Lower lobe of right lung (tissue), 2 donors: Measurements from ENCODE around the gene MSI2. TPM values are rescaled to one million over a fixed set of nuclear protein-coding genes. Genes with fewer than 3 reads are reported as not detected.

Source experiments
- ATAC-seq, 2 donors: fragments of 200-7000 bp; cut with Tn5 transposase; one replicate each; pipeline ENCODE4 v1.9.1; 2020 to 2022; ENCODE audit warnings: mild to moderate bottlenecking in 2 of 2, moderate library complexity in 2 of 2
- DNase-seq: peaks from one replicate; pipeline ENCODE4 v3.0.0-alpha.2; 2020
- H3K27ac ChIP-seq: fragments of 200-600 bp; one replicate; pipeline ENCODE4 v1.8.0; 2022
- H3K27me3 ChIP-seq: fragments of 200-600 bp; one replicate; pipeline ENCODE4 v1.8.0; 2022; ENCODE audit warnings: low read depth
- H3K36me3 ChIP-seq: fragments of 200-600 bp; one replicate; pipeline ENCODE4 v1.8.0; 2022; ENCODE audit warnings: mild to moderate bottlenecking
- H3K4me1 ChIP-seq: fragments of 200-600 bp; one replicate; pipeline ENCODE4 v1.8.0; 2022
- H3K4me3 ChIP-seq: fragments of 200-600 bp; one replicate; pipeline ENCODE4 v1.8.0; 2022; ENCODE audit warnings: mild to moderate bottlenecking
- H3K9me3 ChIP-seq: fragments of 200-600 bp; one replicate; pipeline ENCODE4 v1.8.0; 2022
- CTCF ChIP-seq: fragments of 200-600 bp; IDR thresholded peaks from one replicate; pipeline ENCODE4 v1.8.0; 2022; ENCODE audit warnings: antibody characterized with exemption, mild to moderate bottlenecking
- intact Hi-C: fragments of 100-400 bp; cut with DNase I; formaldehyde crosslinking; loops from one replicate; pipeline ENCODE4 v1.11.0; 2022
- total RNA-seq: library from RNA; stranded (reverse); fragmentation: NEBNext Ultra II Directional; extraction: Animal tissue kit (Norgen Biotek cat#: 25700); gene quantifications from one replicate; pipeline ENCODE4 v1.2.1, GENCODE V29; 2021
- donor health status: DM: no; HTN: yes; CAD: no; lungs with severe emphysema.

Gene MSI2
- total RNA-seq, 1 donor from 2014 or later: 43.9 TPM

GRCh38 chr17:57566721-57567120, 310.4 kb downstream of the MSI2 start:
- intact Hi-C loops: no loop called here
- DNase-seq: no peak
- H3K9me3 ChIP-seq: no peaks in the 10 kb centered on the region
- no peak for TF ChIP-seq CTCF
- no peak overlapping the region for H3K27ac ChIP-seq
- no peaks in the 10 kb centered on the region for H3K4me1 ChIP-seq
- H3K27me3 ChIP-seq: no peaks in the 10 kb centered on the region
- H3K4me3 ChIP-seq: no peak overlapping the region
- no peaks in the 10 kb centered on the region for H3K36me3 ChIP-seq
- no peak for ATAC-seq

DNA sequence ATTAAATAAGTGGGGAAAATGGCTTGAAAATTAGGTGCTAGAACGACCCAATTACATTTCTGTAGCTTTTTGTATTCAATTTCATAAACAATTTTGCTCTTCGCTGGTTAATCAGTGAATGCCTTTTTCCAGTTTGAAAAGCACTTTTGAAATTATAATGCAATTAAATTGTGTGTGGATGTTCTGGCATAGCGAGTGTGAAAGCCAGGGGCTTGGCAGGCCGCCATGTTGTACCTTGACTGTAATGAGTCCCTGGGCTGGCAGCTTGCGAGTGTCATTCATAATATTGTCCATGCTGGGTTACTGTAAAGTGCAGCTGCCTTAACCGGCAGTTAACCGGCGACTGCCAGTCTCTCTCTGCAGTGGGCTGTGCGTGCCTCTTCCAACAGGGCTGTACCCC, 310.9 kb downstream of the MSI2 start:
- DNase-seq: no peak
- Histone ChIP-seq H3K27me3 (no peaks in the 10 kb centered on the region), H3K4me1 (no peaks in the 10 kb centered on the region), H3K36me3 (no peaks in the 10 kb centered on the region), H3K27ac (no peak overlapping the region), H3K4me3 (no peak overlapping the region), H3K9me3 (no peaks in the 10 kb centered on the region)
- intact Hi-C loops: no loop called here
- no peak for ATAC-seq
- TF ChIP-seq CTCF: no peak

GRCh38 chr17:57568340-57568739, 312.0 kb downstream of the MSI2 start:
- ATAC-seq: no peak
- no peaks in the 10 kb centered on the region for H3K4me1 ChIP-seq
- intact Hi-C loops: no loop called here
- H3K27ac ChIP-seq: no peak overlapping the region
- no peaks in the 10 kb centered on the region for H3K27me3 ChIP-seq
- no peak for DNase-seq
- no peaks in the 10 kb centered on the region for H3K36me3 ChIP-seq
- no peak overlapping the region for H3K4me3 ChIP-seq
- no peak for TF ChIP-seq CTCF
- no peaks in the 10 kb centered on the region for H3K9me3 ChIP-seq

GRCh38 chr17:57569021-57569420, 312.7 kb downstream of the MSI2 start:
- DNase-seq (no peak), ATAC-seq (no peak)
- no peaks in the 10 kb centered on the region for H3K27me3 ChIP-seq
- intact Hi-C loops: no loop called here
- no peaks in the 10 kb centered on the region for H3K9me3 ChIP-seq
- H3K4me3 ChIP-seq: no peak overlapping the region
- H3K36me3 ChIP-seq: no peaks in the 10 kb centered on the region
- no peaks in the 10 kb centered on the region for H3K4me1 ChIP-seq
- no peak overlapping the region for H3K27ac ChIP-seq
- no peak for TF ChIP-seq CTCF

DNA sequence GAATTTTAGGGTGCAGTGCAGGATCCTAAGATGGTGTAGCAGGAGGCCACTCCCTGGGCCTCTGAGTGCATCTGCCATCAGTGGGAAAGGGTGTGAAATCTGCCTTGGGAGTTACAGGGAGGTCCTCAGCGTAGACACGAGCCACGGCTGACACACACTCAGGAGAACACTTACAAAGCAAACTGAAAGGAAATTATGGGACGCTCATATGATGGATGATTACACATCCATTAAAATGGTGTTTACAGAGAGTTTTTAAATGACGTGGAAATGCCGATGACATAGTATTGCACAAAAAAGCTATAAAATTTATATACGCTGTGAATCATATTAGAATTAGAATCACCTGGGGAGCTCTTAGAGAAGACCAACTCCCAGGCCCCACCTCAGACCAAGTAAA, 313.5 kb downstream of the MSI2 start:
- Histone ChIP-seq H3K27me3 (no peaks in the 10 kb centered on the region), H3K9me3 (no peaks in the 10 kb centered on the region), H3K27ac (no peak overlapping the region), H3K4me3 (no peak overlapping the region), H3K4me1 (no peaks in the 10 kb centered on the region), H3K36me3 (no peaks in the 10 kb centered on the region)
- ATAC-seq (no peak), DNase-seq (no peak)
- intact Hi-C loops: no loop called here
- TF ChIP-seq CTCF: no peak

- H3K27ac ChIP-seq: no peak overlapping the region
- no peak overlapping the region for H3K4me3 ChIP-seq
- no peaks in the 10 kb centered on the region for H3K36me3 ChIP-seq
- ATAC-seq: no peak
- TF ChIP-seq CTCF: no peak
- H3K9me3 ChIP-seq: no peaks in the 10 kb centered on the region
- no peaks in the 10 kb centered on the region for H3K4me1 ChIP-seq
- DNase-seq: no peak
- intact Hi-C loops: no loop called here
- no peaks in the 10 kb centered on the region for H3K27me3 ChIP-seq
Observed at GRCh38 chr17:57570724-57571344, 314.5 kb downstream of the MSI2 start.
